SJSA1 (cell line): ENCODE results near the gene GRAPL. TPM values are rescaled to one million over a fixed set of nuclear protein-coding genes. Genes with fewer than 3 reads are reported as not detected.
A peak's percentile ranks its signal among the peaks of the same experiment; 100 is the strongest.
"Not testable (repeated sequence)": the region's sequence is repeated elsewhere in the genome, so short reads cannot be mapped to it uniquely, and the experiment has no call there.

Experiments used
- DNase-seq, 2 experiments: peaks; one replicate each; pipeline ENCODE4 v3.0.0-alpha.2; 2015 to 2020; ENCODE audit warnings: low spot score in 2 of 2, low read depth in 1 of 2
- H3K27ac ChIP-seq: fragments of 250-450 bp; sonication (Bioruptor Pico); 2 replicates; pipeline ENCODE4 v1.5.1; 2020; ENCODE audit warnings: mild to moderate bottlenecking, moderate library complexity
- H3K27me3 ChIP-seq: fragments of 250-450 bp; sonication (Bioruptor Pico); replicated peaks from 2 replicates; pipeline ENCODE4 v1.5.1; 2020; ENCODE audit warnings: mild to moderate bottlenecking, moderate library complexity
- H3K36me3 ChIP-seq: fragments of 250-450 bp; sonication (Bioruptor Pico); 2 replicates; pipeline ENCODE4 v1.5.1; 2020; ENCODE audit warnings: mild to moderate bottlenecking
- H3K4me1 ChIP-seq: fragments of 250-450 bp; sonication (Bioruptor Pico); replicated peaks from 2 replicates; pipeline ENCODE4 v1.6.1; 2021; ENCODE audit warnings: mild to moderate bottlenecking
- H3K4me3 ChIP-seq: fragments of 250-450 bp; sonication (Bioruptor Pico); 2 replicates; pipeline ENCODE4 v1.5.1; 2020; ENCODE audit warnings: mild to moderate bottlenecking
- H3K9me3 ChIP-seq: fragments of 250-450 bp; sonication (Bioruptor Pico); replicated peaks from 2 replicates; pipeline ENCODE4 v1.5.1; 2020; ENCODE audit warnings: mild to moderate bottlenecking
- total RNA-seq: library from RNA; depleted of rRNA; stranded (reverse); fragments of >200 nt; shearing (Covaris generic); gene quantifications from 2 replicates; pipeline ENCODE4 v1.2.3, GENCODE V29; 2014; rRNA removed

Gene GRAPL
- not detected in 2 replicates for total RNA-seq

GRCh38 chr17:19127148-19127980 is at the start of gene GRAPL:
Gene GRAPL, plus strand, starts transcription at chr17:19127589. Its CDS starts 31 bp downstream, at chr17:19127620.
- not testable (repeated sequence) for H3K4me1 ChIP-seq, H3K27me3 ChIP-seq, H3K27ac ChIP-seq, H3K4me3 ChIP-seq, H3K36me3 ChIP-seq, DNase-seq, H3K9me3 ChIP-seq

GRCh38 chr17:19088804-19089685 is 38.3 kb upstream of the GRAPL start:
- not testable (repeated sequence) for H3K9me3 ChIP-seq, H3K27me3 ChIP-seq, H3K4me3 ChIP-seq, H3K36me3 ChIP-seq, H3K27ac ChIP-seq, DNase-seq, H3K4me1 ChIP-seq

- not testable (repeated sequence) for H3K4me1 ChIP-seq, H3K27me3 ChIP-seq
Measured at GRCh38 chr17:19090058-19090772, 37.2 kb upstream of the GRAPL start.

DNA sequence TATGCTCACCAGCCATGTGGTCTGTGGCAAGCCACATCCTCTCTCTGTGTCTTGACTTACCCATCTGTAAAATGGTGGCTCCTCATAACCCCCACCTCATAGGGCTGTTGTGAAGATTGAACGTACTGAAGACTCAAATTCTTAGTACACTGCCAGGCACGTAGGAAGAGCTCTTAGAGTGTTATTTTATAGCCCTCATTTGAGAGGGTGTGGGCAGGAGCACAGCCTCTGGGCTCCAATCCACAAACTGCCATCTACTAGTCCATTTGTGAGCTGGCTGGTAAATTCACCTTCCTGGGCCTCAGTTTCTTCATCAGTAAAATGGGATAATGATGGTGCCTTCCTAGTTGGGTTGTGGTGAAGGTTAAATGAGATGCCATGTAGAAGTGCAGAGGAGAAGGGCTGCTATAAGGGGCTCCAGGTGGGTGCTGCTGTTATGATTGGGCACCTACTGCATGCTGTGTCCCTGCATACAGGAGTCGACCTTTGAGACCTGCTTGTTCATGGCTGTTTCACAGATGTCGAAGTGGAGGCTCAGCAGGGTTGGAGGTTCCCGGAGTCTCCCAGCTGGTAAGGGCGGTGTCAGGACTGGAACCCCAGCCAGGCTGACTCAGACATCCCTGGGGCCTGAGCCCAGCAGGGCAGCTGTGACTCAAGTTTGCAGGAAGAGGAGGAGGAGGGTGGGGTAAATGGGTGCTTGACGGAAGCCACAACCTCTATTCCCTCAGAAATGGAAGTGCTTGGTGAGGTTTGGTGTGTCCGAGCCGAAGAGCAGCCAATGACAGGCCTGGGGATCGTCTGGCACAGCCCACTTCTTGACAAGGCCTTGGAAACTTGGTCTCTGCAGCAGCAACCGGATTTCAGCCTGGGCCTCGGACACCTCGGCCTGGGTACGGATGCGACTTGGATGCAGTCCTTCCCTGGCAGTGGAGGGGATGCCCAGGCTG is 34.4 kb upstream of the GRAPL start:
- H3K4me1 ChIP-seq, H3K9me3 ChIP-seq, H3K27me3 ChIP-seq, H3K36me3 ChIP-seq, H3K4me3 ChIP-seq, H3K27ac ChIP-seq: not testable (repeated sequence)
- peak; percentile 4 to 59 for DNase-seq

More at GRCh38 chr17:19090058-19090772, 37.2 kb upstream of the GRAPL start:
- not testable (repeated sequence) for DNase-seq, H3K9me3 ChIP-seq, H3K27ac ChIP-seq, H3K4me3 ChIP-seq, H3K36me3 ChIP-seq

DNA sequence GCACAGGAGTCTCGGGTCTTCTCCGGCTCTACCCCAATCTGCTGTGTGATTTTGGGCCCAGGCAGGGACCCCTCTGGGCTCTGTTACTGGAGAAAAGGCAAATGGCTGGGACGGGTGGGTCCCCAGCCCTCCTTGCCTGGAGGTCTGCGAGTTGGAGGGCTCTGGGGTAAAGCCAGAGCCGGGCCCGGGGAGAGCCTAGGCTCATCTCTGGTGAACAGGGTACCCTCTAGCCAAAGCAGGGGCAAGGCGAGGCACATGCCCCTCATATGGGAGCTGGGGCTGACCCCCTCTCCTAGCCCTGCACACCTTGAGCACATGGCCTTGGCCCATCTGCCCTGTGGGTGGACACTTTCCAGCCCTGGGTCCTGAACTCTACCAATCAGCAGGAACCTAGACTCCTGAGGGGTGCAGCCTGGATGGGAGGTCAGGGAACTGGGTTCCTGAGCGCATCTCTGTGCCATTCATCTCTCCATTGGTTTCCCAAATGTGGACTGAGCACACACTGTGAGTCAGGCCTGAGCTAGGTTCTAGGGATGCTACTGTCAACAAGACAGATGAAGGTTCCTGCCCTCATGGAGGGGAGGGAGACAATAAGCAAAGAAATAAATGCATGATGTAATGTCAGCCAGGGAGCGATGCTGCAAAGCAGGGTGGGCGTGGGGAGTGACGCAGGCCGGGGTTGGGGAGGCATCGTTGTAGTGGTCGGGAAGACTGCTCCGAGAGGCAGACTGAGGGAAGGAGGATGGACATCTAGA is 33.5 kb upstream of the GRAPL start:
- H3K9me3 ChIP-seq, H3K4me3 ChIP-seq, H3K27ac ChIP-seq, H3K36me3 ChIP-seq, H3K4me1 ChIP-seq, H3K27me3 ChIP-seq: not testable (repeated sequence)
- DNase-seq = peak in 1 of 2 experiments; percentile 40

GRCh38 chr17:19108517-19108916 is 18.9 kb upstream of the GRAPL start:
- not testable (repeated sequence) for H3K36me3 ChIP-seq, H3K9me3 ChIP-seq, H3K27ac ChIP-seq, H3K4me1 ChIP-seq, DNase-seq, H3K4me3 ChIP-seq, H3K27me3 ChIP-seq

- DNase-seq, H3K36me3 ChIP-seq, H3K4me1 ChIP-seq, H3K9me3 ChIP-seq, H3K4me3 ChIP-seq, H3K27ac ChIP-seq, H3K27me3 ChIP-seq: not testable (repeated sequence)
Measured at GRCh38 chr17:19110189-19111097, 16.9 kb upstream of the GRAPL start.

DNA sequence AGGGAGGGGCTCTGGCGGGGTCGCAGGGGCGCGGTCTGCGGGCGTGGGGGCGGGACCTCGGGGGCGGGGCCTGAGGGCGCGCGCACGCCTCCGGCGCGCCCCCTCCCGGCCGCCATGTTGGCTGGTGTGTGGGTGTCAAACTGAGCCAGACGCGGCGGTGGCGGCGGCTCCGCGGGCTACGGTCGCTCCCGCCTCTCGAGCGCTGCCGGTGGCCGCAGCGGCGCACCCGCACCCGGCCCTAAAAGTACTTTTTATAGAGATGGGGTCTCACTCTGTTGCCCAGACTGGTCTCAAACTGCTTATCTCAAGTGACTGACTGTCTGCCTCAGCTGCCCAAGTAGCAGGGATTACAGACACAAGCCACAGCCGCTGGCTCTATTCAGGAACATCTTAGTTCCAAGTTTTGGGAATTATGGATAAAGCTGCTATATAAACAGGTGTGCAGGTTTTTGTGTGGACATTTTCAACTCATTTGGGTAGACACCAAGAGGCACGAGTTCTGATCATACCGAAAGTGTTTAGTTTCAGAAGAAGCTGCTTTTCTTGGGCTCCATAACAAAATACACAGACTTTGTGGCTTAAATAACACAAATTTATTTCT is 16.2 kb upstream of the GRAPL start:
- not testable (repeated sequence) for H3K9me3 ChIP-seq, H3K27me3 ChIP-seq, H3K4me1 ChIP-seq, H3K36me3 ChIP-seq, H3K27ac ChIP-seq
- peak; percentile 24 to 47 for DNase-seq
- H3K4me3 ChIP-seq = peak overlapping the region; percentile 42

- not testable (repeated sequence) for H3K36me3 ChIP-seq, H3K4me3 ChIP-seq, H3K27ac ChIP-seq
Measured at GRCh38 chr17:19111801-19112458, 15.5 kb upstream of the GRAPL start.

GRCh38 chr17:19112459-19112826 is 14.9 kb upstream of the GRAPL start:
- not testable (repeated sequence) for H3K27ac ChIP-seq, H3K4me3 ChIP-seq, H3K36me3 ChIP-seq, H3K4me1 ChIP-seq, H3K9me3 ChIP-seq, DNase-seq, H3K27me3 ChIP-seq

More at GRCh38 chr17:19111801-19112458, 15.5 kb upstream of the GRAPL start:
- not testable (repeated sequence) for H3K27me3 ChIP-seq, H3K4me1 ChIP-seq, DNase-seq, H3K9me3 ChIP-seq

GRCh38 chr17:19118695-19119094 is 8.7 kb upstream of the GRAPL start:
- H3K4me3 ChIP-seq, H3K9me3 ChIP-seq, H3K27ac ChIP-seq, H3K27me3 ChIP-seq, H3K36me3 ChIP-seq, H3K4me1 ChIP-seq, DNase-seq: not testable (repeated sequence)
